Measurements from ENCODE around the gene TMEM182.

DNA sequence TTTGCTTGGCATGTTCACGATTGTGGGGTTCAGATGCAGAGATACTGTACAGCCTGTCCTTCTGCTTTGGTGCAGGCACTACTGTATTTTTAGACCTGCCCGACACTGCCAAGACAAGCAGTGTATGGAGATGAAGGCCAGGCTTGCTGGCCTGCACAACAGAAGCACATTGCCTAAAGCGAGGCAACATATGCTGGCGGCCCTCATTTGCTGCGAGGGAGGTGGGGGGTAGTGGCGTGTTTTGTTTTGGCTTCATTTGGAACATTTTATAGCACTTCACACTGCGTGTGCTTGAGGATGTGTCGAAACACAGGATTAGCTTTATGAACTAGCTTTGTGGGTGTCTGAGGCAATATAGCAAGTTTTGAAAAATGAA, 27.0 kb downstream of the TMEM182 start:
- TF ChIP-seq, protein P1, sequence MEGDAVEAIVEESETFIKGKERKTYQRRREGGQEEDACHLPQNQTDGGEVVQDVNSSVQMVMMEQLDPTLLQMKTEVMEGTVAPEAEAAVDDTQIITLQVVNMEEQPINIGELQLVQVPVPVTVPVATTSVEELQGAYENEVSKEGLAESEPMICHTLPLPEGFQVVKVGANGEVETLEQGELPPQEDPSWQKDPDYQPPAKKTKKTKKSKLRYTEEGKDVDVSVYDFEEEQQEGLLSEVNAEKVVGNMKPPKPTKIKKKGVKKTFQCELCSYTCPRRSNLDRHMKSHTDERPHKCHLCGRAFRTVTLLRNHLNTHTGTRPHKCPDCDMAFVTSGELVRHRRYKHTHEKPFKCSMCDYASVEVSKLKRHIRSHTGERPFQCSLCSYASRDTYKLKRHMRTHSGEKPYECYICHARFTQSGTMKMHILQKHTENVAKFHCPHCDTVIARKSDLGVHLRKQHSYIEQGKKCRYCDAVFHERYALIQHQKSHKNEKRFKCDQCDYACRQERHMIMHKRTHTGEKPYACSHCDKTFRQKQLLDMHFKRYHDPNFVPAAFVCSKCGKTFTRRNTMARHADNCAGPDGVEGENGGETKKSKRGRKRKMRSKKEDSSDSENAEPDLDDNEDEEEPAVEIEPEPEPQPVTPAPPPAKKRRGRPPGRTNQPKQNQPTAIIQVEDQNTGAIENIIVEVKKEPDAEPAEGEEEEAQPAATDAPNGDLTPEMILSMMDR (IDR thresholded peaks at IDR 0.05; ENCODE audit: low read length) = no peak
- no peak for TF ChIP-seq EZH2 (IDR thresholded peaks at IDR 0.05; ENCODE audit: borderline replicate concordance, low read length)

All from OCI-LY1 (cell line).